ENCODE data around the gene TRAPPC12. TPM values are rescaled to one million over a fixed set of nuclear protein-coding genes. Genes with fewer than 3 reads are reported as not detected.

Gene TRAPPC12
- total and polyA plus RNA-seq, 8 donors, result 83.0 to 119 (median 100.0) TPM

GRCh38 chr2:3343012-3343411 lies 36.5 kb upstream of the TRAPPC12 start:
- Histone ChIP-seq H3K4me1 (no peaks in the 10 kb centered on the region), H3K27ac (no peak overlapping the region), H3K4me3 (no peak overlapping the region), H3K27me3 (no peaks in the 10 kb centered on the region), H3K36me3 (peaks cover 0 to 26% of the 10 kb centered on the region in 2 donors), H3K9me3 (no peaks in the 10 kb centered on the region)
- intact Hi-C loops (cut with DNase I), result no loop called here
- ATAC-seq, result no peak
- no peak for DNase-seq
- no peak for TF ChIP-seq CTCF (IDR thresholded peaks at IDR 0.05)

DNA sequence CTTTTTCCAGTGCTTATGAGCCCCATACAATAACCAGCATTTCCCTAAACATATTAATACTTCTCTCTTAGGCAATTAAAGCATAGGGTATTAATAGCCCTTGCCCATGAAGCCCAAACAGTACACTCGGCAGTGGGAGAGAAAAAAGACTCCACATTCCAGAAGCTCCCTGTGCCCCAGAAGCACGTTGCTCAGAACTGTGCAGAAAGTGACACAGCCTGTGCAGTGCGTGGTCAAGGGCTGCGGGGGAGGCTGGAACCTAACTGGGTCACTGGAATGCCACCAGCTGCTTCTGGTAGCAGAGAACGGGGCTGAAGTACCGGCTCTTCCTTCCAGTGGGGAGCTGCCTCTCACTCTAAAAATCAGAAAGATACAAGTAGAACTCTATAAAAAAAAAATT lies 34.6 kb upstream of the TRAPPC12 start:
- no peak for DNase-seq
- no peak for ATAC-seq
- no peaks in the 10 kb centered on the region for H3K9me3 ChIP-seq
- no peak overlapping the region for H3K27ac ChIP-seq
- no peaks in the 10 kb centered on the region for H3K4me1 ChIP-seq
- intact Hi-C loops (cut with DNase I), result no loop called here
- peaks cover 0 to 33% of the 10 kb centered on the region in 2 donors for H3K36me3 ChIP-seq
- no peaks in the 10 kb centered on the region for H3K27me3 ChIP-seq
- no peak for TF ChIP-seq CTCF (IDR thresholded peaks at IDR 0.05)
- no peak overlapping the region for H3K4me3 ChIP-seq

GRCh38 chr2:3345621-3346020 lies 33.9 kb upstream of the TRAPPC12 start:
- H3K4me1 ChIP-seq, result no peaks in the 10 kb centered on the region

GRCh38 chr2:3348767-3349166 lies 30.7 kb upstream of the TRAPPC12 start:
- H3K4me1 ChIP-seq, result no peaks in the 10 kb centered on the region
- ATAC-seq (peak; percentile 92), DNase-seq (no peak)
- no peak overlapping the region for H3K27ac ChIP-seq
- peaks cover 0 to 55% of the 10 kb centered on the region in 2 donors for H3K36me3 ChIP-seq
- intact Hi-C loops (cut with DNase I), result no loop called here
- no peaks in the 10 kb centered on the region for H3K27me3 ChIP-seq
- no peaks in the 10 kb centered on the region for H3K9me3 ChIP-seq
- no peak overlapping the region for H3K4me3 ChIP-seq
- no peak for TF ChIP-seq CTCF (IDR thresholded peaks at IDR 0.05)

More at GRCh38 chr2:3345621-3346020, 33.9 kb upstream of the TRAPPC12 start:
- TF ChIP-seq CTCF (IDR thresholded peaks at IDR 0.05), result no peak
- intact Hi-C loops (cut with DNase I), result no loop called here
- no peak overlapping the region for H3K4me3 ChIP-seq
- no peak for ATAC-seq
- no peaks in the 10 kb centered on the region for H3K9me3 ChIP-seq
- H3K36me3 ChIP-seq, result peaks cover 0 to 33% of the 10 kb centered on the region in 2 donors
- no peak for DNase-seq
- no peak overlapping the region for H3K27ac ChIP-seq
- H3K27me3 ChIP-seq, result no peaks in the 10 kb centered on the region

DNA sequence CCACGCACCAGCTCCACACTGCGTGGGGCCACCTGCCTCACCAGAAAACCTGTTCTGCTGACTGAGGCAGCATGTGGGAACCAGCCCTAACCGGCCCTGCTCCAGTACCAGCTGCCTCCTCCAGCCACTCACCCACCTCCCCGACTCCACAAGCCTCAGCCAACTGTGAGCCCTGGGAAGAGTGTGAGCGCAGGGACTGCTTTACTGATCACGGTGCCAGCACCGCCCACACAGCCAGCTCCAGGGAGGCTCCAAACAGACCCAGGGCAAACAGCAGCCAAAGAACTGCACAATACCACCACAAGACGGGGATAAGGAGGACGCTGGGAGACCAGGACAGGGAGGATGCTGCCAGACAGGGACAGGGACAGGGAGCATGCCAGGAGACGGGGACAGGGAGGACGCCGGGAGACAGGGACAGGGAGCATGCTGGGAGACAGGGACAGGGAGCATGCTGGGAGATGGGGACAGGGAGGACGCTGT lies 30.2 kb upstream of the TRAPPC12 start:
- DNase-seq, result peak in 1 of 4 donors; percentile 20
- TF ChIP-seq CTCF (IDR thresholded peaks at IDR 0.05), result no peak

More for the DNA sequence above, 30.2 kb upstream of the TRAPPC12 start:
- Histone ChIP-seq H3K36me3 (peaks cover 0 to 59% of the 10 kb centered on the region in 2 donors), H3K4me1 (no peaks in the 10 kb centered on the region), H3K4me3 (no peak overlapping the region), H3K27me3 (no peaks in the 10 kb centered on the region), H3K27ac (no peak overlapping the region), H3K9me3 (no peaks in the 10 kb centered on the region)
- ATAC-seq, result peak; percentile 84
- intact Hi-C loops (cut with DNase I), result no loop called here

Measured in left lung (tissue), 10 donors.